HepG2 (cell line): Measurements from ENCODE around the gene TNFRSF1B.

Experiments
- BCL6 ChIP-seq: IDR thresholded peaks from 2 replicates; pipeline ENCODE4 v1.6.1; 2016; ENCODE audit warnings: missing genetic modification reagents, missing compliant biosample characterization
- EED ChIP-seq: sonication (generic); formaldehyde crosslinking; IDR thresholded peaks from 2 replicates; pipeline ENCODE4 v1.5.0; 2020; ENCODE audit warnings: mild to moderate bottlenecking, missing genetic modification reagents
- FOXM1 ChIP-seq: sonication (generic); formaldehyde crosslinking; IDR thresholded peaks from 2 replicates; pipeline ENCODE4 v1.5.0; 2020; ENCODE audit warnings: missing genetic modification reagents
- HNF4A ChIP-seq: sonication (generic); formaldehyde crosslinking; IDR thresholded peaks from 2 replicates; pipeline ENCODE4 v1.4.0; 2020; ENCODE audit warnings: missing genetic modification reagents
- SOX5 ChIP-seq: IDR thresholded peaks from 2 replicates; pipeline ENCODE4 v1.6.1; 2016; ENCODE audit warnings: borderline replicate concordance
- TCF7L2 ChIP-seq: IDR thresholded peaks from 2 replicates; pipeline ENCODE4 v1.6.1; 2011; ENCODE audit warnings: mild to moderate bottlenecking, low read depth, low read length, moderate library complexity
- YEATS2 ChIP-seq: sonication (generic); formaldehyde crosslinking; IDR thresholded peaks from 2 replicates; pipeline ENCODE4 v1.4.0; 2020; ENCODE audit warnings: missing genetic modification reagents, borderline replicate concordance

DNA sequence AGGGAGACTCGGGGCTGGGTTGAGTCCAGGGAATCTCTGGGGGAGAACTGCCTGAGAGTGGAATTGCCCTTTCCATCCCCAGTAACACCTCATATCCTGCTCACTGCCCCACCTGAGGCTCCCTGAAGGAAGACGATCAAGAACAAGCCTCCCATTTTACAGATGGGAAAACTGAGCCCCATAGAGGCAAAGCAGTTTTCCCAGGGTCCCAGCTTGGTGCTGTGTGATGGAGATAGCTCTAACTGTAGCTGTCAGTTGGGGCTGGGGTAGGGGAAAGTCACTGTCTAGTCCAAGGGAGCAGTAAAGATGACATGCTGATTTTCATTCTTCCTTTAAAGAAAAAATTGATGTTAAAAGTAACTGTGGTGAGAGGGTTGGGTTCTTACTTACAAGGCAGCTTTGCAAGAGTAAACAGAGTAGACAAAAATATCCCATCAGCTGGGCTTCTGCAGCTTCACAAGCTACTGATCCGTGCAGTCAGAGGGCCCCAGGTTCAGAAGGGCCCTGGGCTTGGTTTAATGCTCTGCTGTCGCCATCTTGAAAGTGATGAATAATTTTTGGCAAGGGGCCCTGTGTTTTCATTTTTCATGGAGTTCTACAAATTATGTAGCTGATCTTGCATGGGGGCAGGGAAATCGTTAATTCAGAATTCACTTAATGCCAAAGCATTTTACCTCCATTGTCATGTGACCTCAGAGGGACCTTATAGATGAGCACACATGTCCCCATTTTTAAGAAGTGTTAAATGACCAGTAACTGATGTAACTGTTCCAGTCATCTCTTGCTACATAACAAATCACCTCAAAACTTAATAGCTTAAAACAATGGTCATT, 17.6 kb upstream of the TNFRSF1B start:
- TF ChIP-seq SOX5 (no peak), EED (CRISPR knock-in tag) (no peak), HNF4A (CRISPR knock-in tag) (no peak), FOXM1 (CRISPR knock-in tag) (no peak), BCL6 (CRISPR knock-in tag) (no peak), YEATS2 (CRISPR knock-in tag) (no peak), TCF7L2 (no peak)
